ENCODE data around the gene PCGF3. TPM values are rescaled to one million over a fixed set of nuclear protein-coding genes. Genes with fewer than 3 reads are reported as not detected.
A peak's percentile ranks its signal among the peaks of the same experiment; 100 is the strongest.

PCGF3 gene
- total and polyA plus RNA-seq, 12 donors, result 17.5 to 50.8 (median 21.9) TPM

DNA sequence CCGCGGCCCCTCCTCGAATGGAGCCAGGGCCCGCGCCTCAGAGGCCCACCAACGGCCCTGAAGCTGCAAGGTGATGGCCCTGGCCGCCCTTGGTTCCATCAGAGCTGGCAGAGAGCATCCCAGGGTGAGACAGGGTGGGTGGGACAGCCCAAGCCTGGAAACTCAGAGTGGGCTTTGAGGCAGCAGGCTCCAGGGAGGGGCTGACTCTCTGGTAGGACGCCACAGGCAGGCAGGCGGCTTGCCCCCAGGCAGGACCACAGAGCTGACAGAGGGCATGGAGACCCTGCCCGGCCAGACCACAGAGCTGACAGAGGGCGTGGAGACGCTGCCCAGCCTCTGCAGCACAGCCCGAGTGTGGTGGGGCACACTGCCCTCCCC is 26.5 kb upstream of the PCGF3 start:
- no peak overlapping the region for H3K4me3 ChIP-seq
- DNase-seq (no peak), ATAC-seq (no peak)
- no peak overlapping the region for H3K27ac ChIP-seq
- intact Hi-C loops (cut with DNase I), result no loop called here
- peaks cover 0 to 5% (median 0%) of the 10 kb centered on the region in 9 donors for H3K36me3 ChIP-seq
- H3K4me1 ChIP-seq, result peaks cover 12 to 46% (median 34%) of the 10 kb centered on the region in 9 donors
- no peaks in the 10 kb centered on the region for H3K9me3 ChIP-seq
- no peaks in the 10 kb centered on the region for H3K27me3 ChIP-seq
- WGBS, 2 donors, result 79 to 89% methylated on average over 13 of the region's 13 CpGs
- TF ChIP-seq, protein P1, sequence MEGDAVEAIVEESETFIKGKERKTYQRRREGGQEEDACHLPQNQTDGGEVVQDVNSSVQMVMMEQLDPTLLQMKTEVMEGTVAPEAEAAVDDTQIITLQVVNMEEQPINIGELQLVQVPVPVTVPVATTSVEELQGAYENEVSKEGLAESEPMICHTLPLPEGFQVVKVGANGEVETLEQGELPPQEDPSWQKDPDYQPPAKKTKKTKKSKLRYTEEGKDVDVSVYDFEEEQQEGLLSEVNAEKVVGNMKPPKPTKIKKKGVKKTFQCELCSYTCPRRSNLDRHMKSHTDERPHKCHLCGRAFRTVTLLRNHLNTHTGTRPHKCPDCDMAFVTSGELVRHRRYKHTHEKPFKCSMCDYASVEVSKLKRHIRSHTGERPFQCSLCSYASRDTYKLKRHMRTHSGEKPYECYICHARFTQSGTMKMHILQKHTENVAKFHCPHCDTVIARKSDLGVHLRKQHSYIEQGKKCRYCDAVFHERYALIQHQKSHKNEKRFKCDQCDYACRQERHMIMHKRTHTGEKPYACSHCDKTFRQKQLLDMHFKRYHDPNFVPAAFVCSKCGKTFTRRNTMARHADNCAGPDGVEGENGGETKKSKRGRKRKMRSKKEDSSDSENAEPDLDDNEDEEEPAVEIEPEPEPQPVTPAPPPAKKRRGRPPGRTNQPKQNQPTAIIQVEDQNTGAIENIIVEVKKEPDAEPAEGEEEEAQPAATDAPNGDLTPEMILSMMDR (IDR thresholded peaks at IDR 0.05), result no peak

DNA sequence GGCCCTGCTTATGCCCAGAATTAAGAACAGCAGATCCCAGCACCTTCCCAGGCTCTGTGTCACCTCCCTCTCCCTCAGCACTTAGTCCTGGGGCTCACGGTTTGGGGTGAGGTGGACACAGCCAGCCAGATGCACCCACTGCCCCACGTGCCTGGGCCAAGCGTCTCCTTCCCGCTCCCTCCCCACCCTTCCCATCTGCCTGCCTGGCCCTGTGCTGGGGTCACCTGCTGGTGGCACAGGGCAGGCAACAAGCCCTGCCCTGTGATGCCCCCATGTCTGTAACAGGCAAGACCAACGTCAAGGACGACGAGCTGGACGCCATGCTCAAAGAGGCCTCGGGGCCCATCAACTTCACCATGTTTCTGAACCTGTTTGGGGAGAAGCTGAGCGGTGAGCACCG is 26.0 kb upstream of the PCGF3 start:
- intact Hi-C loops (cut with DNase I), result loop anchor here in 1 of 10 donors (10.0 kb wide), 1 partner anchor 255 kb away; the partner anchor contains the start of genes GAK and TMEM175
- no peak overlapping the region for H3K27ac ChIP-seq
- H3K4me3 ChIP-seq, result no peak overlapping the region
- WGBS, 2 donors, result 88 to 90% methylated on average over 11 of the region's 11 CpGs
- H3K4me1 ChIP-seq, result peaks cover 12 to 49% (median 35%) of the 10 kb centered on the region in 9 donors
- H3K9me3 ChIP-seq, result no peaks in the 10 kb centered on the region
- H3K36me3 ChIP-seq, result peaks cover 0 to 5% (median 0%) of the 10 kb centered on the region in 9 donors
- no peak for DNase-seq
- TF ChIP-seq, protein P1 (IDR thresholded peaks at IDR 0.05), result no peak
- ATAC-seq, result no peak
- no peaks in the 10 kb centered on the region for H3K27me3 ChIP-seq

DNA sequence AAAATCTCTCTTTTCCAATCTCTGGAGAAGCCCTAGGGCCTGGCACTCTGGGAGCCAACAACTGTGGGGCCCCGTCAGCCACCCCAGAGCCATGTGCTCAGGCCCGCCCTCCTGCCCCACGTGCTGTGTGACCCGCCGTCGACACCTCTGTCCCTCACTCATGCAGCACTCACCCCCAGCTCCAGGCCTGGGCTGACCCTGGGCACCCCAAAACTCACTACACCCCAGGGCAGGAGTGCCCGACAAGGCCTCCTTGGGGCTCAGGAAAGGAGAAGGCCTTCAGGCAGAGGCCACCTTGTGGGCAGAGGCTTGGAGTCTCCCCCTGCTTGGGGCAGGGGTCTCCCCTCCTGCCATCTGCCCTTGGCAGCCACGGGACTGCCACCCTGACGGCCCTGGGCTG is 25.5 kb upstream of the PCGF3 start:
- Histone ChIP-seq H3K27me3 (no peaks in the 10 kb centered on the region), H3K4me3 (no peak overlapping the region), H3K9me3 (no peaks in the 10 kb centered on the region), H3K36me3 (peaks cover 0 to 5% (median 0%) of the 10 kb centered on the region in 9 donors), H3K27ac (no peak overlapping the region), H3K4me1 (peaks cover 12 to 46% (median 32%) of the 10 kb centered on the region in 9 donors)
- DNase-seq, result no peak
- 82 to 88% methylated on average over 9 of the region's 9 CpGs for WGBS, 2 donors
- intact Hi-C loops (cut with DNase I), result loop anchor here in 1 of 10 donors (10.0 kb wide), 1 partner anchor 255 kb away; the partner anchor contains the start of genes GAK and TMEM175
- ATAC-seq, result no peak
- TF ChIP-seq, protein P1 (IDR thresholded peaks at IDR 0.05), result no peak

DNA sequence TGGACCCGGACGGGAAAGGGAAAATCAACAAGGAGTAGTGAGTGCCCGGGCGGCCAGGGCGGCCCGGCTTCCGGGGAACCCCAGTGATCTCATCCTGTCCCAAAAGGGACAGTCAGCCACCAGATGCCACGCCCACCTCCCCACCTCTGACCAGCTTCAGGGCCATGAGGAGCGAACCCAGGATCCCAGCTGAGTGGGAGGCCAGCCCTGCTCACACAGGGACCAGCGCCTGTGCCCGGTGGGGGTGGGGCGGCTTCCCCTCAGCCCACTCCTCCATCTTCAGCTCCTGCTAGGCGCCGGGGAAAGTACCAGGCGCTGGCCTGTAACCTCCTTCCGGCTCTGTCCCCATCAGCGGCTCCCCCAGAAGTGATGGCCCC is 25.1 kb upstream of the PCGF3 start:
- H3K27ac ChIP-seq, result peak overlapping the region in 1 of 10 donors; percentile 44
- intact Hi-C loops (cut with DNase I), result loop anchor here in 1 of 10 donors (10.0 kb wide), 1 partner anchor 254 kb away; the partner anchor contains the start of genes GAK and TMEM175
- no peaks in the 10 kb centered on the region for H3K27me3 ChIP-seq
- TF ChIP-seq, protein P1 (IDR thresholded peaks at IDR 0.05), result no peak
- H3K36me3 ChIP-seq, result peaks cover 0 to 5% (median 0%) of the 10 kb centered on the region in 9 donors
- 51 to 64% methylated on average over 17 of the region's 17 CpGs for WGBS, 2 donors
- ATAC-seq, result peak in 3 of 8 donors; percentile 1 to 3 (median 1)
- peaks cover 12 to 41% (median 28%) of the 10 kb centered on the region in 9 donors for H3K4me1 ChIP-seq
- H3K9me3 ChIP-seq, result no peaks in the 10 kb centered on the region
- H3K4me3 ChIP-seq, result peak overlapping the region in 9 of 10 donors; percentile 48 to 62 (median 58)
- no peak for DNase-seq
